HepG2 (cell line): ENCODE measurements around the gene MCF2L. TPM values are rescaled to one million over a fixed set of nuclear protein-coding genes. Genes with fewer than 3 reads are reported as not detected.

ENCODE experiments used
- ATAC-seq: fragments of 200-7000 bp; cut with Tn5 transposase; 3 replicates; pipeline ENCODE4 v1.9.1; 2020; ENCODE audit warnings: mild to moderate bottlenecking, moderate library complexity
- BruUV-seq: library from RNA; stranded (reverse); fragments of 400-500 nt; replicated peaks from 2 replicates; lab custom pipeline; 2021; lab: Mats Ljungman, UMichigan
- CTCF ChIA-PET: fragments of 300-600 bp; formaldehyde crosslinking; extraction: SDS; loops from one replicate; lab custom pipeline; 2021; ENCODE audit warnings: low total read pairs, inconsistent platforms, low intra/inter-chr PET ratio; lab: Yijun Ruan, JAX
- POLR2A ChIA-PET: fragments of 350-600 bp; sonication (Branson Sonifier 250); formaldehyde crosslinking; loops from one replicate; lab custom pipeline; 2020; ENCODE audit warnings: antibody characterized with exemption, inconsistent platforms; lab: Yijun Ruan, JAX
- DNase-seq: peaks from one replicate; pipeline ENCODE4 v3.0.0-alpha.2; 2015; ENCODE audit warnings: low spot score
- FAIRE-seq: peaks from 3 replicates; lab custom pipeline; 2011; peaks lifted over from hg19 to GRCh38; lab: Jason Lieb, UNC
- H2AFZ ChIP-seq: one replicate; pipeline ENCODE4 v1.6.1; 2011; ENCODE audit warnings: low read length, inconsistent platforms
- H3K27ac ChIP-seq: fragments of 300-600 bp; 3 replicates; pipeline ENCODE4 v1.8.0; 2011; ENCODE audit warnings: mixed run types, mild to moderate bottlenecking, mixed read lengths, low read length, inconsistent platforms; ENCODE audit not compliant: insufficient read depth; ENCODE audit errors: extremely low read length
- H3K27me3 ChIP-seq, 2 experiments: fragments of 200-600 bp in 1 of 2; 2 replicates in 1 of 2; 3 replicates in 1 of 2; pipeline versions ENCODE4 v1.6.0 to v1.8.0; 2011; ENCODE audit warnings: low read length in 2 of 2, mild to moderate bottlenecking in 2 of 2, moderate library complexity in 2 of 2, inconsistent platforms in 1 of 2; ENCODE audit not compliant: insufficient read depth in 2 of 2, control insufficient read depth in 1 of 2
- H3K36me3 ChIP-seq, 2 experiments: fragments of 200-600 bp in 1 of 2; replicated peaks in 1 of 2; 2 replicates in 1 of 2; 3 replicates in 1 of 2; pipeline versions ENCODE4 v1.5.1 to v1.8.0; 2011; ENCODE audit warnings: low read length in 2 of 2, inconsistent platforms in 1 of 2; ENCODE audit not compliant: insufficient read depth in 2 of 2, control insufficient read depth in 1 of 2
- H3K4me1 ChIP-seq: 2 replicates; pipeline ENCODE4 v1.5.1; 2012; ENCODE audit warnings: low read length, inconsistent platforms; ENCODE audit not compliant: insufficient read depth
- H3K4me2 ChIP-seq: 2 replicates; pipeline ENCODE4 v1.6.0; 2011; ENCODE audit warnings: low read depth, low read length, inconsistent platforms
- H3K4me3 ChIP-seq, 3 experiments: fragments of 200-600 bp in 1 of 3; sonication (generic), shearing (Covaris generic) in 1 of 3; replicated peaks in 1 of 3; 2 replicates each; pipeline ENCODE4 v1.5.1; 2011 to 2016; ENCODE audit warnings: low read length in 3 of 3, inconsistent platforms in 2 of 3, low read depth in 2 of 3, mild to moderate bottlenecking in 2 of 3, control low read depth in 1 of 3, mixed read lengths in 1 of 3; ENCODE audit not compliant: insufficient read depth in 1 of 3
- H3K79me2 ChIP-seq: one replicate; pipeline ENCODE4 v1.6.1; 2011; ENCODE audit warnings: low read length, inconsistent platforms; ENCODE audit not compliant: insufficient read depth
- H3K9ac ChIP-seq: 2 replicates; pipeline ENCODE4 v1.6.0; 2011; ENCODE audit warnings: mild to moderate bottlenecking, low read depth, low read length, inconsistent platforms; ENCODE audit not compliant: insufficient read depth
- H3K9me3 ChIP-seq: 2 replicates; pipeline ENCODE4 v1.5.1; 2012; ENCODE audit warnings: mild to moderate bottlenecking, low read length
- H4K20me1 ChIP-seq: 2 replicates; pipeline ENCODE4 v1.6.0; 2011; ENCODE audit warnings: inconsistent platforms, mild to moderate bottlenecking, low read length, moderate library complexity; ENCODE audit not compliant: insufficient read depth
- HNRNPL ChIP-seq: fragments of 200-400 bp; formaldehyde crosslinking; IDR thresholded peaks from 2 replicates; pipeline ENCODE4 v1.6.1; 2017; ENCODE audit warnings: mild to moderate bottlenecking, low read depth, low read length
- KDM1A ChIP-seq: IDR thresholded peaks from 2 replicates; pipeline ENCODE4 v1.6.1; 2016; ENCODE audit warnings: missing compliant biosample characterization
- ZBTB49 ChIP-seq: sonication (generic); formaldehyde crosslinking; IDR thresholded peaks from 2 replicates; pipeline ENCODE4 v1.4.0; 2020; ENCODE audit warnings: missing genetic modification reagents, borderline replicate concordance
- ZSCAN21 ChIP-seq: sonication (generic); formaldehyde crosslinking; IDR thresholded peaks from 2 replicates; pipeline ENCODE4 v1.8.0; 2022; ENCODE audit warnings: mild to moderate bottlenecking, missing genetic modification reagents, moderate library complexity, borderline replicate concordance
- WGBS: methylation state at CpG from one replicate; pipeline ENCODE4 v1.1.6; 2017; ENCODE audit warnings: low lambda C conversion rate; 5-methylcytosine and 5-hydroxymethylcytosine counted together
- in situ Hi-C: cut with HindIII; loops from 2 replicates; pipeline ENCODE4 v1.10.0; 2017; ENCODE audit warnings: low pct_unique_long_range_greater_than_20kb; ENCODE audit not compliant: extremely low pct_ligation_motif_present
- intact Hi-C: fragments of 100-400 bp; cut with micrococcal nuclease; formaldehyde crosslinking; loops from one replicate; pipeline ENCODE4 v1.10.0; 2022; ENCODE audit not compliant: unreplicated experiment
- polyA plus RNA-seq, 8 experiments: library from polyadenylated mRNA; depleted of rRNA in 3 of 8; stranded (reverse) in 7 of 8; unstranded in 1 of 8; fragments of >200 nt; fragmentation: Illumina TruSeq in 4 of 8; extraction: Trizol in 4 of 8; gene quantifications; 2 replicates each; pipeline versions ENCODE4 v1.2.1 to v1.2.3, GENCODE V29; 2011 to 2016; ENCODE audit warnings: low read depth in 4 of 8, missing spikeins in 1 of 8, mixed read lengths in 1 of 8; ENCODE audit not compliant: insufficient read depth in 1 of 8
- total RNA-seq, 5 experiments: library from RNA; depleted of rRNA; stranded (reverse); fragments of >200 nt; fragmentation: Illumina TruSeq; extraction: Trizol; gene quantifications; 2 replicates each; pipeline ENCODE4 v1.2.3, GENCODE V29; 2016; ENCODE audit warnings: low read depth in 1 of 5

MCF2L gene
- total and polyA plus RNA-seq, 2 of the 13 experiments (the other 11 are each of a cell fraction or from before 2014, with no cell fraction given): 19.4 to 28.4 TPM

GRCh38 chr13:113058129-113058987 lies 89.3 kb downstream of the MCF2L start:
- ChIA-PET POLR2A (no interaction called here), CTCF (no interaction called here)
- Histone ChIP-seq H3K27ac (no peak overlapping the region), H3K36me3 (peaks cover 7 to 8% of the 10 kb centered on the region in 2 experiments; a peak in 3 of 5 replicates), H3K4me3 (no peak overlapping the region), H3K9me3 (no peaks in the 10 kb centered on the region), H3K4me2 (no peak overlapping the region), H3K79me2 (no peaks in the 10 kb centered on the region), H3K4me1 (no peaks in the 10 kb centered on the region), H3K27me3 (no peaks in the 10 kb centered on the region), H2AFZ (no peak overlapping the region), H3K9ac (no peak overlapping the region), H4K20me1 (no peaks in the 10 kb centered on the region)
- FAIRE-seq (no peak), ATAC-seq (no peak), DNase-seq (no peak)
- BruUV-seq: no TSS peak
- in situ Hi-C loops: no loop called here
- intact Hi-C loops: no loop called here
- TF ChIP-seq ZSCAN21 (CRISPR knock-in tag): peak; percentile 99
- TF ChIP-seq ZBTB49 (CRISPR knock-in tag): no peak
- peak; percentile 80 for TF ChIP-seq HNRNPL
- no peak for TF ChIP-seq KDM1A (CRISPR knock-in tag)
- 95% methylated on average over 21 of the region's 21 CpGs for WGBS
